H1 (cell line): ENCODE data around the gene TRIM41. TPM values are rescaled to one million over a fixed set of nuclear protein-coding genes. Genes with fewer than 3 reads are reported as not detected.

Experiments
- CTCF ChIA-PET: fragments of 300-600 bp; sonication (Branson Sonifier 250); formaldehyde crosslinking; loops from one replicate; lab custom pipeline; 2021; ENCODE audit not compliant: partially characterized antibody; lab: Charles Lee
- POLR2A ChIA-PET: fragments of 300-600 bp; sonication (Branson Sonifier 250); formaldehyde crosslinking; loops from one replicate; lab custom pipeline; 2021; ENCODE audit warnings: inconsistent platforms; ENCODE audit not compliant: partially characterized antibody; lab: Charles Lee
- DNase-seq, 2 experiments: peaks; one replicate each; pipeline versions ENCODE4 v3.0.0 to v3.0.0-alpha.2; 2010 to 2022; ENCODE audit warnings: low spot score in 2 of 2, low read depth in 1 of 2, mixed read lengths in 1 of 2
- FAIRE-seq: peaks from 2 replicates; lab custom pipeline; 2011; peaks lifted over from hg19 to GRCh38; lab: Jason Lieb, UNC
- H2AFZ ChIP-seq: 2 replicates; pipeline ENCODE4 v1.8.1; 2012; ENCODE audit warnings: low read length, inconsistent platforms
- H2AK5ac ChIP-seq: 2 replicates; pipeline ENCODE4 v1.6.1; 2013; ENCODE audit warnings: low read depth, low read length
- H2BK120ac ChIP-seq: replicated peaks from 2 replicates; pipeline ENCODE3; 2013; ENCODE audit warnings: low read depth, low read length, inconsistent platforms
- H2BK12ac ChIP-seq: 2 replicates; pipeline ENCODE4 v1.6.1; 2013; ENCODE audit warnings: low read depth, low read length
- H2BK15ac ChIP-seq: 2 replicates; pipeline ENCODE4 v1.6.1; 2013; ENCODE audit warnings: low read length
- H2BK20ac ChIP-seq: 2 replicates; pipeline ENCODE4 v1.6.1; 2013; ENCODE audit warnings: low read length
- H2BK5ac ChIP-seq: 2 replicates; pipeline ENCODE4 v1.6.1; 2013; ENCODE audit warnings: low read depth, low read length
- H3K14ac ChIP-seq: 2 replicates; pipeline ENCODE4 v1.6.1; 2013; ENCODE audit warnings: inconsistent platforms; ENCODE audit not compliant: insufficient read length
- H3K18ac ChIP-seq: 2 replicates; pipeline ENCODE4 v1.6.1; 2013; ENCODE audit warnings: low read length; ENCODE audit errors: extremely low read depth
- H3K23ac ChIP-seq: 2 replicates; pipeline ENCODE4 v1.6.1; 2013; ENCODE audit warnings: inconsistent platforms; ENCODE audit not compliant: insufficient read length
- H3K23me2 ChIP-seq: 2 replicates; pipeline ENCODE4 v1.6.1; 2013; ENCODE audit warnings: low read depth, low read length
- H3K27ac ChIP-seq: 2 replicates; pipeline ENCODE4 v1.6.1; 2011; ENCODE audit warnings: low read depth, low read length, inconsistent platforms
- H3K27me3 ChIP-seq, 4 experiments: replicated peaks in 1 of 4; 1 replicate in 1 of 4; 2 replicates in 3 of 4; pipeline versions ENCODE4 v1.6.1 to v1.8.1; 2011 to 2013; ENCODE audit warnings: low read length in 3 of 4, mild to moderate bottlenecking in 3 of 4, inconsistent platforms in 2 of 4, mixed read lengths in 2 of 4, moderate library complexity in 1 of 4; ENCODE audit not compliant: control insufficient read depth in 3 of 4, insufficient read depth in 3 of 4; ENCODE audit errors: extremely low read depth in 1 of 4
- H3K36me3 ChIP-seq, 4 experiments: 2 replicates each; pipeline versions ENCODE4 v1.6.1 to v1.8.1; 2011 to 2013; ENCODE audit warnings: mild to moderate bottlenecking in 4 of 4, low read length in 3 of 4, moderate library complexity in 2 of 4, control low read depth in 1 of 4, inconsistent platforms in 1 of 4; ENCODE audit not compliant: insufficient read depth in 4 of 4, control insufficient read depth in 2 of 4
- H3K4ac ChIP-seq: replicated peaks from 2 replicates; pipeline ENCODE3; 2013; ENCODE audit warnings: low read length, low read depth, mixed read lengths, inconsistent platforms; ENCODE audit not compliant: insufficient read length
- H3K4me1 ChIP-seq, 4 experiments: replicated peaks in 1 of 4; 1 replicate in 1 of 4; 2 replicates in 3 of 4; pipeline versions ENCODE4 v1.6.1 to v1.8.1; 2011 to 2013; ENCODE audit warnings: low read length in 3 of 4, inconsistent platforms in 2 of 4, mixed read lengths in 1 of 4; ENCODE audit not compliant: insufficient read depth in 4 of 4, control insufficient read depth in 3 of 4
- H3K4me2 ChIP-seq, 2 experiments: 2 replicates each; pipeline versions ENCODE4 v1.6.1 to v1.8.1; 2011 to 2013; ENCODE audit warnings: low read depth in 2 of 2, low read length in 2 of 2, control low read depth in 1 of 2, inconsistent platforms in 1 of 2, mild to moderate bottlenecking in 1 of 2; ENCODE audit not compliant: insufficient read depth in 1 of 2
- H3K4me3 ChIP-seq, 4 experiments: fragments of 200-600, 300-600 bp in 1 of 4; sonication (generic), shearing (Covaris generic), sonication (Bioruptor Twin) in 1 of 4; 2 replicates each; pipeline versions ENCODE4 v1.5.1 to v1.8.1; 2011 to 2016; ENCODE audit warnings: low read length in 4 of 4, low read depth in 3 of 4, control low read depth in 2 of 4, inconsistent platforms in 2 of 4, mild to moderate bottlenecking in 2 of 4, mixed read lengths in 1 of 4, moderate library complexity in 1 of 4; ENCODE audit not compliant: insufficient read depth in 2 of 4; ENCODE audit errors: extremely low read depth in 1 of 4
- H3K56ac ChIP-seq: replicated peaks from 2 replicates; pipeline ENCODE3; 2013; ENCODE audit warnings: low read depth, mild to moderate bottlenecking, mixed read lengths, low read length, inconsistent platforms; ENCODE audit not compliant: insufficient read length
- H3K79me1 ChIP-seq: 2 replicates; pipeline ENCODE4 v1.6.1; 2013; ENCODE audit warnings: low read depth, low read length, control low read depth
- H3K79me2 ChIP-seq, 2 experiments: 2 replicates each; pipeline versions ENCODE4 v1.6.1 to v1.8.1; 2012 to 2013; ENCODE audit warnings: low read length in 2 of 2, mild to moderate bottlenecking in 2 of 2, inconsistent platforms in 1 of 2; ENCODE audit not compliant: insufficient read depth in 2 of 2, control insufficient read depth in 1 of 2
- H3K9ac ChIP-seq, 4 experiments: replicated peaks in 1 of 4; 1 replicate in 1 of 4; 2 replicates in 3 of 4; pipeline versions ENCODE4 v1.6.1 to v1.8.1; 2011 to 2013; ENCODE audit warnings: low read depth in 3 of 4, low read length in 3 of 4, control low read depth in 2 of 4, mild to moderate bottlenecking in 2 of 4, moderate library complexity in 2 of 4, inconsistent platforms in 1 of 4; ENCODE audit errors: extremely low read depth in 1 of 4
- H3K9me3 ChIP-seq, 2 experiments: 2 replicates each; pipeline versions ENCODE4 v1.6.1 to v1.8.1; 2012 to 2013; ENCODE audit warnings: mild to moderate bottlenecking in 2 of 2, moderate library complexity in 2 of 2, control low read depth in 1 of 2, inconsistent platforms in 1 of 2, low read depth in 1 of 2, low read length in 1 of 2, mixed read lengths in 1 of 2; ENCODE audit not compliant: insufficient read depth in 2 of 2
- H4K20me1 ChIP-seq, 2 experiments: replicated peaks in 1 of 2; 2 replicates each; pipeline versions ENCODE3 to v1.8.1; 2011 to 2013; ENCODE audit warnings: inconsistent platforms in 2 of 2, low read length in 2 of 2, mild to moderate bottlenecking in 1 of 2; ENCODE audit not compliant: insufficient read depth in 2 of 2, control insufficient read depth in 1 of 2
- H4K5ac ChIP-seq: 2 replicates; pipeline ENCODE4 v1.6.1; 2013; ENCODE audit warnings: low read length, low read depth, mixed read lengths, inconsistent platforms; ENCODE audit not compliant: insufficient read length
- H4K8ac ChIP-seq: 2 replicates; pipeline ENCODE4 v1.8.0; 2013; ENCODE audit warnings: mild to moderate bottlenecking, moderate library complexity, low read length, inconsistent platforms; ENCODE audit not compliant: insufficient read depth; ENCODE audit errors: extremely low read depth
- H4K91ac ChIP-seq: replicated peaks from 2 replicates; pipeline ENCODE3; 2013; ENCODE audit warnings: low read length, mixed read lengths, inconsistent platforms; ENCODE audit not compliant: insufficient read length
- ATF2 ChIP-seq: IDR thresholded peaks from 2 replicates; pipeline ENCODE4 v1.6.1; 2012; ENCODE audit warnings: low read length, inconsistent platforms
- TEAD4 ChIP-seq: IDR thresholded peaks from 2 replicates; pipeline ENCODE4 v1.6.1; 2012; ENCODE audit warnings: low read depth, low read length, inconsistent platforms, mixed read lengths
- WGBS, 2 experiments: shearing (Covaris generic) in 1 of 2; methylation state at CpG; one replicate each; pipeline versions ENCODE4 v1.1.6 to v1.1.7; 2013 to 2015; ENCODE audit warnings: low lambda C conversion rate in 2 of 2, mixed read lengths in 2 of 2, inconsistent platforms in 1 of 2, low coverage in 1 of 2, missing lambda C conversion rate in 1 of 2; ENCODE audit not compliant: insufficient replicate concordance in 2 of 2, insufficient coverage in 1 of 2, insufficient read length in 1 of 2; ENCODE audit errors: extremely low coverage in 1 of 2, missing lambda C conversion rate in 1 of 2; 5-methylcytosine and 5-hydroxymethylcytosine counted together
- polyA plus RNA-seq, 7 experiments: library from polyadenylated mRNA; depleted of rRNA in 3 of 7; stranded (reverse) in 5 of 7; unstranded in 2 of 7; fragments of >200 nt in 5 of 7; fragments of 200-250 nt in 2 of 7; gene quantifications; 1 replicate in 5 of 7; 2 replicates in 1 of 7; 4 replicates in 1 of 7; pipeline versions ENCODE4 v1.2.1 to v1.2.3, GENCODE V29; 2011 to 2013; ENCODE audit warnings: missing spikeins in 2 of 7, mixed read lengths in 2 of 7
- total RNA-seq: library from RNA; stranded (reverse); fragmentation: NEBNext Ultra II Directional; extraction: Animal tissue kit (Norgen Biotek cat#: 25700); gene quantifications from 2 replicates; pipeline ENCODE4 v1.2.1, GENCODE V29; 2021

Gene TRIM41
- total and polyA plus RNA-seq, 2 of the 8 experiments (the other 6 are each of a cell fraction or from before 2014, with no cell fraction given) = 12.9 to 21.6 TPM

DNA sequence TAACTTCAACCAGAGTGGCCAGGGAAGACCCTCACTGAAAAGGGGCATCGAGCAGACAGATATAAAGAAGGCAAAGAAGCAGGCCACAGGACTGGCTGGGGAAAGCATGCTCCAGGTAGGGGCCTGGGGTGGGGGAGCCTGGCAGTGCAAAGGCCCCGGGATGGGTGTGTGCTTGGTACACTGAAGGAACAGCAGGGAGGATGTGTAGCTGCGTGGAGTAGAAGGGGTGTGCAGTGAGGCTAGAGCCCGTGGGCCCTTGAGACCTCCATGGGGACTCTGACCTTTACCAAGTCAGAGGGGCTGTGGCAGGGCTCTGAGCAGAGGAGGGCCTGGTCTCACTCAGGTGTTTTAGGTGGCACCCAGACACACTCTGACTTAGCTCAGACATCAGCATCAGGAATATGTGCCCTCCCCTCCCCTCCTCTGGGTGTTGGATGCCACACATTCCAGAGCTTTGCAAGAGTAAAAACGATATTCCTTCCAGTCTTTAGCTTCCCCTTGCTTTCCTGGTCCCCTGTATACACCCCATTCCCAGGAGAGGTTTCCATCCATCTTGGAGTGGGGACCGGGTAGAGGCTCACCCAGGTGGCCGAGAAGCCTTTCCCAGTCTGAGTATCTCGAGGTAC lies 25.6 kb upstream of the TRIM41 start:
- Histone ChIP-seq H2AK5ac (0 out of 2 replicates have a peak overlapping the region, but pooled peaks have one; percentile 8), H3K79me1 (no peaks in the 10 kb centered on the region), H3K27me3 (peaks cover 4 to 45% (median 23%) of the 10 kb centered on the region in 4 experiments), H2BK15ac (no peak overlapping the region), H3K23me2 (peaks cover under 1% of the 10 kb centered on the region; the same call in 1 of the 2 replicates), H3K18ac (no peak overlapping the region), H4K91ac (no peak overlapping the region), H3K4me1 (peaks cover 9 to 32% (median 16%) of the 10 kb centered on the region in 4 experiments; a peak in 6 of 7 replicates), H3K4me2 (peak overlapping the region in 1 of 2 experiments; percentile 34; a peak in 2 of 4 replicates), H2AFZ (no peak overlapping the region), H3K4me3 (no peak overlapping the region), H4K20me1 (peaks cover 0 to 4% of the 10 kb centered on the region in 2 experiments), H3K14ac (no peak overlapping the region), H4K8ac (no peak overlapping the region), H3K23ac (no peak overlapping the region), H4K5ac (no peak overlapping the region), H3K56ac (no peak overlapping the region), H3K9me3 (no peaks in the 10 kb centered on the region), H3K79me2 (no peaks in the 10 kb centered on the region), H2BK12ac (0 out of 2 replicates have a peak overlapping the region, but pooled peaks have one; percentile 9), H3K9ac (no peak overlapping the region), H3K4ac (no peak overlapping the region), H3K36me3 (no peaks in the 10 kb centered on the region), H2BK20ac (no peak overlapping the region), H3K27ac (no peak overlapping the region), H2BK120ac (no peak overlapping the region), H2BK5ac (0 out of 2 replicates have a peak overlapping the region, but pooled peaks have one; percentile 13)
- ChIA-PET CTCF (interaction anchor here (0.6 to 3.8 kb wide), 12 partner anchors 9 to 1643 kb away, joined by 3 to 23 read pairs (median 6); no protein-coding TSS in a partner anchor), POLR2A (interaction anchor here (0.6 to 11.9 kb wide), 7 partner anchors 7 to 61 kb away, joined by 3 to 90 read pairs (median 7); partner anchors contain the start of genes TRIM41 and TRIM7)
- no peak for TF ChIP-seq ATF2
- peak; percentile 53; the same call in 1 of the 2 replicates for TF ChIP-seq TEAD4
- no peak for DNase-seq
- no peak for FAIRE-seq
- 78% methylated on average over 6 of the region's 8 CpGs; no CpG with 5 or more reads in 1 of the 2 experiments for WGBS, 2 experiments
